Measurements from ENCODE around the gene CEP170B.

- TF ChIP-seq, protein P1, sequence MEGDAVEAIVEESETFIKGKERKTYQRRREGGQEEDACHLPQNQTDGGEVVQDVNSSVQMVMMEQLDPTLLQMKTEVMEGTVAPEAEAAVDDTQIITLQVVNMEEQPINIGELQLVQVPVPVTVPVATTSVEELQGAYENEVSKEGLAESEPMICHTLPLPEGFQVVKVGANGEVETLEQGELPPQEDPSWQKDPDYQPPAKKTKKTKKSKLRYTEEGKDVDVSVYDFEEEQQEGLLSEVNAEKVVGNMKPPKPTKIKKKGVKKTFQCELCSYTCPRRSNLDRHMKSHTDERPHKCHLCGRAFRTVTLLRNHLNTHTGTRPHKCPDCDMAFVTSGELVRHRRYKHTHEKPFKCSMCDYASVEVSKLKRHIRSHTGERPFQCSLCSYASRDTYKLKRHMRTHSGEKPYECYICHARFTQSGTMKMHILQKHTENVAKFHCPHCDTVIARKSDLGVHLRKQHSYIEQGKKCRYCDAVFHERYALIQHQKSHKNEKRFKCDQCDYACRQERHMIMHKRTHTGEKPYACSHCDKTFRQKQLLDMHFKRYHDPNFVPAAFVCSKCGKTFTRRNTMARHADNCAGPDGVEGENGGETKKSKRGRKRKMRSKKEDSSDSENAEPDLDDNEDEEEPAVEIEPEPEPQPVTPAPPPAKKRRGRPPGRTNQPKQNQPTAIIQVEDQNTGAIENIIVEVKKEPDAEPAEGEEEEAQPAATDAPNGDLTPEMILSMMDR (IDR thresholded peaks at IDR 0.05), result no peak
- no peak for TF ChIP-seq POLR2A (IDR thresholded peaks at IDR 0.05)
These were observed 65.6 kb downstream of the CEP170B start for GRCh38 chr14:104930526-104931303.

All from testis (tissue), 2 donors.